K562 (cell line): ENCODE data around the gene PTPN18. TPM values are rescaled to one million over a fixed set of nuclear protein-coding genes. Genes with fewer than 3 reads are reported as not detected.

ENCODE experiments used
- BACH1 ChIP-seq: fragments of 200-800 bp; sonication (Bioruptor generic); IDR thresholded peaks from 2 replicates; pipeline ENCODE4 v1.6.1; 2016; ENCODE audit warnings: missing genetic modification characterization, missing compliant biosample characterization
- CBX8 ChIP-seq: fragments of 200-600 bp; sonication (generic); IDR thresholded peaks from 2 replicates; pipeline ENCODE4 v1.6.1; 2012; ENCODE audit warnings: borderline replicate concordance, mixed run types, low read depth, mild to moderate bottlenecking, moderate library complexity, mixed read lengths, low read length, control low read depth, inconsistent platforms; ENCODE audit not compliant: poor library complexity, severe bottlenecking; ENCODE audit errors: extremely low read depth
- CXXC5 ChIP-seq: fragments of 250-450 bp; sonication (Bioruptor Pico); IDR thresholded peaks from 2 replicates; pipeline ENCODE4 v1.8.0; 2022; ENCODE audit warnings: inconsistent platforms, mild to moderate bottlenecking, moderate library complexity
- E4F1 ChIP-seq: fragments of 250-450 bp; sonication (Bioruptor Pico); IDR thresholded peaks from 2 replicates; pipeline ENCODE4 v1.5.0; 2021; ENCODE audit warnings: mild to moderate bottlenecking, borderline replicate concordance
- EWSR1 ChIP-seq: fragments of 450-650 bp; IDR thresholded peaks from 2 replicates; pipeline ENCODE4 v1.6.1; 2018; ENCODE audit warnings: borderline replicate concordance, mild to moderate bottlenecking, low read depth, moderate library complexity; ENCODE audit not compliant: partially characterized antibody
- GABPA ChIP-seq: fragments of 200-800 bp; sonication (Bioruptor generic); conservative IDR thresholded peaks from 2 replicates; pipeline ENCODE4 v1.6.1; 2016; ENCODE audit warnings: low read depth, missing genetic modification characterization, missing compliant biosample characterization
- IRF2 ChIP-seq: sonication (generic); formaldehyde crosslinking; IDR thresholded peaks from 2 replicates; pipeline ENCODE4 v1.8.1; 2022; ENCODE audit warnings: mild to moderate bottlenecking, missing genetic modification reagents
- KDM1A ChIP-seq, 2 experiments: fragments of 450-650 bp; IDR thresholded peaks; 2 replicates each; pipeline ENCODE4 v1.6.1; 2016; ENCODE audit warnings: mild to moderate bottlenecking in 2 of 2
- KDM5B ChIP-seq: fragments of 200-600 bp; sonication (generic); IDR thresholded peaks from 2 replicates; pipeline ENCODE4 v1.6.1; 2012; ENCODE audit warnings: low read depth, mild to moderate bottlenecking, moderate library complexity, low read length, control low read depth, inconsistent platforms; ENCODE audit not compliant: insufficient replicate concordance
- PHTF2 ChIP-seq: fragments of 250-450 bp; sonication (Bioruptor Pico); IDR thresholded peaks from 2 replicates; pipeline ENCODE4 v1.5.0; 2021; ENCODE audit warnings: mild to moderate bottlenecking
- PYGO2 ChIP-seq: fragments of 450-650 bp; IDR thresholded peaks from 2 replicates; pipeline ENCODE4 v1.6.1; 2016; ENCODE audit warnings: mild to moderate bottlenecking, missing genetic modification characterization, moderate library complexity, missing compliant biosample characterization
- RBBP5 ChIP-seq: fragments of 200-600 bp; sonication (generic); IDR thresholded peaks from 2 replicates; pipeline ENCODE4 v1.6.1; 2012; ENCODE audit warnings: borderline replicate concordance, mild to moderate bottlenecking, low read length, control low read depth, inconsistent platforms; ENCODE audit not compliant: insufficient read depth, poor library complexity, severe bottlenecking
- TBP ChIP-seq: optimal IDR thresholded peaks from 2 replicates; pipeline ENCODE3; 2011; ENCODE audit warnings: low read depth, low read length, improper control_type of control experiment
- TEAD4 ChIP-seq, 2 experiments: sonication (generic) in 1 of 2; formaldehyde crosslinking in 1 of 2; IDR thresholded peaks; 2 replicates each; pipeline versions ENCODE4 v1.6.1 to v1.8.0; 2012 to 2022; ENCODE audit warnings: borderline replicate concordance in 1 of 2, inconsistent platforms in 1 of 2, low read length in 1 of 2, mild to moderate bottlenecking in 1 of 2, missing genetic modification reagents in 1 of 2
- ZBTB7A ChIP-seq: IDR thresholded peaks from 2 replicates; pipeline ENCODE4 v1.6.1; 2011; ENCODE audit warnings: low read depth, mild to moderate bottlenecking, low read length, moderate library complexity, borderline replicate concordance; ENCODE audit not compliant: control insufficient read depth
- ZFP30 ChIP-seq: fragments of 250-450 bp; sonication (Bioruptor Pico); IDR thresholded peaks from 2 replicates; pipeline ENCODE4 v1.8.0; 2022; ENCODE audit warnings: moderate library complexity, mild to moderate bottlenecking, inconsistent platforms, borderline replicate concordance
- ZKSCAN8 ChIP-seq: fragments of 200-800 bp; sonication (Bioruptor generic); IDR thresholded peaks from 2 replicates; pipeline ENCODE4 v1.6.1; 2016; ENCODE audit warnings: missing genetic modification characterization, missing compliant biosample characterization
- ZNF79 ChIP-seq: fragments of 250-450 bp; sonication (Bioruptor Pico); IDR thresholded peaks from 2 replicates; pipeline ENCODE4 v1.4.0; 2020; ENCODE audit warnings: low read depth, mild to moderate bottlenecking, moderate library complexity
- polyA plus RNA-seq, 8 experiments: library from polyadenylated mRNA; depleted of rRNA in 4 of 8; stranded (reverse) in 5 of 8; unstranded in 3 of 8; fragments of >200 nt; fragmentation: Nextera tagmentation in 2 of 8; fragmentation: Illumina TruSeq in 1 of 8; extraction: Ambion mirVana in 2 of 8; extraction: Trizol in 1 of 8; gene quantifications; 2 replicates each; pipeline versions ENCODE4 v1.2.1 to v1.2.3, GENCODE V29; 2011 to 2014; ENCODE audit warnings: inconsistent platforms in 1 of 8, missing spikeins in 1 of 8
- total RNA-seq, 7 experiments: library from RNA; depleted of rRNA in 6 of 7; stranded (reverse); fragments of >200 nt in 6 of 7; fragmentation: Illumina TruSeq in 2 of 7; extraction: Trizol in 2 of 7; gene quantifications; 2 replicates each; pipeline versions ENCODE4 v1.2.1 to v1.2.3, GENCODE V29; 2011 to 2021; ENCODE audit warnings: low replicate concordance in 1 of 7
- TF ChIP-seq, protein P1 (sequence below): IDR thresholded peaks from 2 replicates; pipeline ENCODE4 v1.6.1; 2016; ENCODE audit warnings: missing genetic modification characterization, missing compliant biosample characterization
- TF ChIP-seq, protein P2 (sequence below): fragments of 450-650 bp; formaldehyde crosslinking; IDR thresholded peaks from 2 replicates; pipeline ENCODE4 v1.4.0; 2022; ENCODE audit warnings: missing genetic modification characterization

The PTPN18 gene
- total and polyA plus RNA-seq, 9 of the 15 experiments (the other 6 are each of a cell fraction or from before 2014, with no cell fraction given): 11.6 to 90.7 (median 49.6) TPM

GRCh38 chr2:130380096-130380934 is 24.5 kb downstream of the PTPN18 start (continued):
- TF ChIP-seq TEAD4 (IDR thresholded peaks at IDR 0.05; ENCODE audit: low read length) (peak; percentile 73), TEAD4 (CRISPR knock-in tag; IDR thresholded peaks at IDR 0.05; ENCODE audit: borderline replicate concordance) (no peak), CBX8 (no peak), ZKSCAN8 (CRISPR knock-in tag) (peak; percentile 49; the same call in 1 of the 2 replicates), EWSR1 (no peak), ZFP30 (CRISPR knock-in tag) (no peak), PHTF2 (CRISPR knock-in tag) (no peak), PYGO2 (tag) (no peak), RBBP5 (no peak), KDM1A (IDR thresholded peaks at IDR 0.05) (peak; percentile 3 to 33; a peak in 1 of 4 replicates), ZBTB7A (no peak), CXXC5 (CRISPR knock-in tag) (peak; percentile 55; the same call in 1 of the 2 replicates), E4F1 (CRISPR knock-in tag) (no peak), TBP (no peak), IRF2 (CRISPR knock-in tag) (no peak), ZNF79 (no peak), BACH1 (tag) (no peak; the same call in 1 of the 2 replicates), GABPA (peak; percentile 39), KDM5B (no peak)
- TF ChIP-seq, protein P1, sequence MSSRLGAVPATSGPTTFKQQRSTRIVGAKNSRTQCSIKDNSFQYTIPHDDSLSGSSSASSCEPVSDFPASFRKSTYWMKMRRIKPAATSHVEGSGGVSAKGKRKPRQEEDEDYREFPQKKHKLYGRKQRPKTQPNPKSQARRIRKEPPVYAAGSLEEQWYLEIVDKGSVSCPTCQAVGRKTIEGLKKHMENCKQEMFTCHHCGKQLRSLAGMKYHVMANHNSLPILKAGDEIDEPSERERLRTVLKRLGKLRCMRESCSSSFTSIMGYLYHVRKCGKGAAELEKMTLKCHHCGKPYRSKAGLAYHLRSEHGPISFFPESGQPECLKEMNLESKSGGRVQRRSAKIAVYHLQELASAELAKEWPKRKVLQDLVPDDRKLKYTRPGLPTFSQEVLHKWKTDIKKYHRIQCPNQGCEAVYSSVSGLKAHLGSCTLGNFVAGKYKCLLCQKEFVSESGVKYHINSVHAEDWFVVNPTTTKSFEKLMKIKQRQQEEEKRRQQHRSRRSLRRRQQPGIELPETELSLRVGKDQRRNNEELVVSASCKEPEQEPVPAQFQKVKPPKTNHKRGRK (tag): no peak
- TF ChIP-seq, protein P2, sequence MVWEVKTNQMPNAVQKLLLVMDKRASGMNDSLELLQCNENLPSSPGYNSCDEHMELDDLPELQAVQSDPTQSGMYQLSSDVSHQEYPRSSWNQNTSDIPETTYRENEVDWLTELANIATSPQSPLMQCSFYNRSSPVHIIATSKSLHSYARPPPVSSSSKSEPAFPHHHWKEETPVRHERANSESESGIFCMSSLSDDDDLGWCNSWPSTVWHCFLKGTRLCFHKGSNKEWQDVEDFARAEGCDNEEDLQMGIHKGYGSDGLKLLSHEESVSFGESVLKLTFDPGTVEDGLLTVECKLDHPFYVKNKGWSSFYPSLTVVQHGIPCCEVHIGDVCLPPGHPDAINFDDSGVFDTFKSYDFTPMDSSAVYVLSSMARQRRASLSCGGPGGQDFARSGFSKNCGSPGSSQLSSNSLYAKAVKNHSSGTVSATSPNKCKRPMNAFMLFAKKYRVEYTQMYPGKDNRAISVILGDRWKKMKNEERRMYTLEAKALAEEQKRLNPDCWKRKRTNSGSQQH (CRISPR knock-in tag): no peak
